Measurements from ENCODE around the gene RASD2.

The RASD2 gene

GRCh38 chr22:35591714-35592417, 51.2 kb downstream of the RASD2 start:
- Histone ChIP-seq H3K36me3 (ENCODE audit: control insufficient read depth in 2 of 2, insufficient read depth in 2 of 2, low read length in 2 of 2) (no peaks in the 10 kb centered on the region), H3K27ac (ENCODE audit: low read depth in 2 of 2, low read length in 2 of 2) (no peak overlapping the region), H3K27me3 (ENCODE audit: control insufficient read depth in 2 of 2, insufficient read depth in 2 of 2, low read length in 2 of 2) (no peaks in the 10 kb centered on the region), H3K4me3 (ENCODE audit: low read length in 2 of 2) (no peak overlapping the region), H3K4me1 (ENCODE audit: control insufficient read depth in 2 of 2, insufficient read depth in 2 of 2, low read length in 2 of 2) (no peaks in the 10 kb centered on the region), H3K9me3 (ENCODE audit: control insufficient read depth in 2 of 2, low read length in 2 of 2) (no peaks in the 10 kb centered on the region), H3K9ac (ENCODE audit: low read depth in 1 of 2, low read length in 2 of 2) (no peak overlapping the region)

- no peak overlapping the region for H3K4me3 ChIP-seq (ENCODE audit: low read length in 2 of 2)
- H3K27ac ChIP-seq (ENCODE audit: low read depth in 2 of 2, low read length in 2 of 2), result no peak overlapping the region
- H3K27me3 ChIP-seq (ENCODE audit: control insufficient read depth in 2 of 2, insufficient read depth in 2 of 2, low read length in 2 of 2), result no peaks in the 10 kb centered on the region
- no peak overlapping the region for H3K9ac ChIP-seq (ENCODE audit: low read depth in 1 of 2, low read length in 2 of 2)
- no peaks in the 10 kb centered on the region for H3K36me3 ChIP-seq (ENCODE audit: control insufficient read depth in 2 of 2, insufficient read depth in 2 of 2, low read length in 2 of 2)
- no peaks in the 10 kb centered on the region for H3K4me1 ChIP-seq (ENCODE audit: control insufficient read depth in 2 of 2, insufficient read depth in 2 of 2, low read length in 2 of 2)
- no peaks in the 10 kb centered on the region for H3K9me3 ChIP-seq (ENCODE audit: control insufficient read depth in 2 of 2, low read length in 2 of 2)
These were observed 51.9 kb downstream of the RASD2 start for GRCh38 chr22:35592418-35592967.

GRCh38 chr22:35593071-35593890, 52.6 kb downstream of the RASD2 start:
- Histone ChIP-seq H3K27ac (ENCODE audit: low read depth in 2 of 2, low read length in 2 of 2) (no peak overlapping the region), H3K27me3 (ENCODE audit: control insufficient read depth in 2 of 2, insufficient read depth in 2 of 2, low read length in 2 of 2) (no peaks in the 10 kb centered on the region), H3K36me3 (ENCODE audit: control insufficient read depth in 2 of 2, insufficient read depth in 2 of 2, low read length in 2 of 2) (no peaks in the 10 kb centered on the region), H3K4me1 (ENCODE audit: control insufficient read depth in 2 of 2, insufficient read depth in 2 of 2, low read length in 2 of 2) (no peaks in the 10 kb centered on the region), H3K9me3 (ENCODE audit: control insufficient read depth in 2 of 2, low read length in 2 of 2) (no peaks in the 10 kb centered on the region), H3K4me3 (ENCODE audit: low read length in 2 of 2) (no peak overlapping the region), H3K9ac (ENCODE audit: low read depth in 1 of 2, low read length in 2 of 2) (no peak overlapping the region)

GRCh38 chr22:35593891-35594470, 53.4 kb downstream of the RASD2 start:
- H3K27me3 ChIP-seq (ENCODE audit: control insufficient read depth in 2 of 2, insufficient read depth in 2 of 2, low read length in 2 of 2), result no peaks in the 10 kb centered on the region
- H3K9ac ChIP-seq (ENCODE audit: low read depth in 1 of 2, low read length in 2 of 2), result no peak overlapping the region
- no peak overlapping the region for H3K27ac ChIP-seq (ENCODE audit: low read depth in 2 of 2, low read length in 2 of 2)
- H3K9me3 ChIP-seq (ENCODE audit: control insufficient read depth in 2 of 2, low read length in 2 of 2), result no peaks in the 10 kb centered on the region
- no peak overlapping the region for H3K4me3 ChIP-seq (ENCODE audit: low read length in 2 of 2)
- no peaks in the 10 kb centered on the region for H3K4me1 ChIP-seq (ENCODE audit: control insufficient read depth in 2 of 2, insufficient read depth in 2 of 2, low read length in 2 of 2)
- no peaks in the 10 kb centered on the region for H3K36me3 ChIP-seq (ENCODE audit: control insufficient read depth in 2 of 2, insufficient read depth in 2 of 2, low read length in 2 of 2)

DNA sequence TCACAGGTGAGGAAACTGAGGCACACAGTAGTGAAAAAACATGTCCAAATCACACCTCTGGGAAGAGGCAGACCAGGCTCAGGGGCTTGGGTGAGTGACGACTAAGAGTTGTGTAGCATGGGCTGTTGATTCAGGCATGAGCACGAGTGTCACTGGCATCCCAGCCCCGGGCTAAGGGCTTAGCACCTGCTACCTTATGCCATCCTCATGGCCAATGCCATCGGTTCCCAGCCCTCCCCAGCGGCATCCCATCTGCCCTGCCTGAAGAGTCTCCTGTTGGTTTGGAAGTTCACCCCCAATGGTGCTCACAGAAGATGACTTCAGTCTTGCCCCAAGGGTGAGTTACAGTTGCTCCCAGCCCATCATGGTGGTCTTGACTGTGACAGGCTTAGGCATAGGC, 54.1 kb downstream of the RASD2 start:
- Histone ChIP-seq H3K9me3 (ENCODE audit: control insufficient read depth in 2 of 2, low read length in 2 of 2) (no peaks in the 10 kb centered on the region), H3K4me1 (ENCODE audit: control insufficient read depth in 2 of 2, insufficient read depth in 2 of 2, low read length in 2 of 2) (no peaks in the 10 kb centered on the region), H3K9ac (ENCODE audit: low read depth in 1 of 2, low read length in 2 of 2) (no peak overlapping the region), H3K4me3 (ENCODE audit: low read length in 2 of 2) (no peak overlapping the region), H3K36me3 (ENCODE audit: control insufficient read depth in 2 of 2, insufficient read depth in 2 of 2, low read length in 2 of 2) (no peaks in the 10 kb centered on the region), H3K27me3 (ENCODE audit: control insufficient read depth in 2 of 2, insufficient read depth in 2 of 2, low read length in 2 of 2) (no peaks in the 10 kb centered on the region), H3K27ac (ENCODE audit: low read depth in 2 of 2, low read length in 2 of 2) (no peak overlapping the region)

DNA sequence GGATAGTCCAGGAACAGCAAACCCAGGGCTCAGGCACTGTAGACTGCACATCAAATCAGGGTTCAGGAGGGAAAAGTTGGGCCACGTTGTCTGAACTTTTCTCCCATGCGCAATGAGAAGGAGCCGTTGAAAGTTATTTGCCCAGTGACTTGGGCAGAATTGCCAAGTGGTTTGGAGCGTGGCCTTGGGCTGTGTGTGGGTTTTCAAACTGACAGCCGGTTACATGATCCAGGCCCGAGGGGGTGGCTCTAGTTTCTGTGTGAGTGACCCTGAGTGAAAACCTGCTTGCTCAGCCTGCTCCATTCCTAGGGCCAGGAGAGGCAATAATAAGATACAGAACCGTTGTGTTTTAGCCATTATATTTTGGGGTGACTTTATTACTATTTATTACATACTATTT, 56.2 kb downstream of the RASD2 start:
- no peaks in the 10 kb centered on the region for H3K27me3 ChIP-seq (ENCODE audit: control insufficient read depth in 2 of 2, insufficient read depth in 2 of 2, low read length in 2 of 2)
- no peak overlapping the region for H3K27ac ChIP-seq (ENCODE audit: low read depth in 2 of 2, low read length in 2 of 2)

GRCh38 chr22:35597692-35598395, 57.2 kb downstream of the RASD2 start:
- Histone ChIP-seq H3K4me1 (ENCODE audit: control insufficient read depth in 2 of 2, insufficient read depth in 2 of 2, low read length in 2 of 2) (no peaks in the 10 kb centered on the region), H3K27me3 (ENCODE audit: control insufficient read depth in 2 of 2, insufficient read depth in 2 of 2, low read length in 2 of 2) (no peaks in the 10 kb centered on the region), H3K9me3 (ENCODE audit: control insufficient read depth in 2 of 2, low read length in 2 of 2) (no peaks in the 10 kb centered on the region), H3K9ac (ENCODE audit: low read depth in 1 of 2, low read length in 2 of 2) (no peak overlapping the region), H3K27ac (ENCODE audit: low read depth in 2 of 2, low read length in 2 of 2) (no peak overlapping the region), H3K36me3 (ENCODE audit: control insufficient read depth in 2 of 2, insufficient read depth in 2 of 2, low read length in 2 of 2) (no peaks in the 10 kb centered on the region), H3K4me3 (ENCODE audit: low read length in 2 of 2) (no peak overlapping the region)

More for the DNA sequence above, 56.2 kb downstream of the RASD2 start:
- no peaks in the 10 kb centered on the region for H3K9me3 ChIP-seq (ENCODE audit: control insufficient read depth in 2 of 2, low read length in 2 of 2)
- H3K9ac ChIP-seq (ENCODE audit: low read depth in 1 of 2, low read length in 2 of 2), result no peak overlapping the region
- no peaks in the 10 kb centered on the region for H3K4me1 ChIP-seq (ENCODE audit: control insufficient read depth in 2 of 2, insufficient read depth in 2 of 2, low read length in 2 of 2)
- no peaks in the 10 kb centered on the region for H3K36me3 ChIP-seq (ENCODE audit: control insufficient read depth in 2 of 2, insufficient read depth in 2 of 2, low read length in 2 of 2)
- no peak overlapping the region for H3K4me3 ChIP-seq (ENCODE audit: low read length in 2 of 2)

DNA sequence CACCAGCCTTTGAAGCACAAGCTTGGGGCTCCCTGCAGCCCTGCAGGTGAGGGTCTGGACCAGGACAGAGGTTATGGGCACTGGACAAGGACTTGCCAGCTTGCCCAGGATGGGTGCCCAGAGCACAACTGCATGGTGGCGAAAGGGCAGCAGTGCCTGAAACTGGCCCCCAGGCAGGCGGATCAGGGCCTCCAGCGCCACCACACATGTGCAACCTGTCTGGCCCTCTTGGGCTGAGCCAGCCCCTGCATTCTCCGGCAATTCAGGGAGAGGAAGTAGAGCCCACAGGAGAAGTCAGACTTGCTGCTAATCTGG, 57.7 kb downstream of the RASD2 start:
- Histone ChIP-seq H3K27me3 (ENCODE audit: control insufficient read depth in 2 of 2, insufficient read depth in 2 of 2, low read length in 2 of 2) (no peaks in the 10 kb centered on the region), H3K4me1 (ENCODE audit: control insufficient read depth in 2 of 2, insufficient read depth in 2 of 2, low read length in 2 of 2) (no peaks in the 10 kb centered on the region), H3K27ac (ENCODE audit: low read depth in 2 of 2, low read length in 2 of 2) (no peak overlapping the region), H3K9ac (ENCODE audit: low read depth in 1 of 2, low read length in 2 of 2) (no peak overlapping the region), H3K9me3 (ENCODE audit: control insufficient read depth in 2 of 2, low read length in 2 of 2) (no peaks in the 10 kb centered on the region), H3K4me3 (ENCODE audit: low read length in 2 of 2) (no peak overlapping the region), H3K36me3 (ENCODE audit: control insufficient read depth in 2 of 2, insufficient read depth in 2 of 2, low read length in 2 of 2) (no peaks in the 10 kb centered on the region)

DNA sequence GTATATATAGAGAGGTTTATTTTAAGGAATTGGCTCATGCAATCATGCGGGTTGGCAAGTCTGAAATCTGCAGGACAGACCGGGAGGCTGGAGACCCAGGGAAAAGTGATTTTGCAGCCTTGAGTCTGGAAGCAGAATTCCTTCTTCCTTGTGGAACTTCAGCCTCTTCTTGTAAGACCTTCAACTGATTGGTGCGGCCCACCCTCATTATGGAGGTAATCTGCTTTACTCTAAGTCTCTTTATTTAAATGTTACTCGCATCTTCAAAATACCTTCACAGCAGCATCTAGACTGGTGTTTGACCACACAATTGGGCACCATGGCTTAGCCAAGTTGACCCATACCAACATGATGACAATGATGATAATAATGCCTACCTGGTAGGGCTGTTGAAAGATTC, 58.7 kb downstream of the RASD2 start:
- no peaks in the 10 kb centered on the region for H3K36me3 ChIP-seq (ENCODE audit: control insufficient read depth in 2 of 2, insufficient read depth in 2 of 2, low read length in 2 of 2)
- H3K27ac ChIP-seq (ENCODE audit: low read depth in 2 of 2, low read length in 2 of 2), result no peak overlapping the region
- no peaks in the 10 kb centered on the region for H3K4me1 ChIP-seq (ENCODE audit: control insufficient read depth in 2 of 2, insufficient read depth in 2 of 2, low read length in 2 of 2)
- H3K9me3 ChIP-seq (ENCODE audit: control insufficient read depth in 2 of 2, low read length in 2 of 2), result no peaks in the 10 kb centered on the region
- no peak overlapping the region for H3K4me3 ChIP-seq (ENCODE audit: low read length in 2 of 2)
- H3K9ac ChIP-seq (ENCODE audit: low read depth in 1 of 2, low read length in 2 of 2), result no peak overlapping the region
- no peaks in the 10 kb centered on the region for H3K27me3 ChIP-seq (ENCODE audit: control insufficient read depth in 2 of 2, insufficient read depth in 2 of 2, low read length in 2 of 2)

- Histone ChIP-seq H3K4me3 (ENCODE audit: low read length in 2 of 2) (no peak overlapping the region), H3K9me3 (ENCODE audit: control insufficient read depth in 2 of 2, low read length in 2 of 2) (no peaks in the 10 kb centered on the region), H3K36me3 (ENCODE audit: control insufficient read depth in 2 of 2, insufficient read depth in 2 of 2, low read length in 2 of 2) (no peaks in the 10 kb centered on the region), H3K27ac (ENCODE audit: low read depth in 2 of 2, low read length in 2 of 2) (no peak overlapping the region), H3K27me3 (ENCODE audit: control insufficient read depth in 2 of 2, insufficient read depth in 2 of 2, low read length in 2 of 2) (no peaks in the 10 kb centered on the region), H3K9ac (ENCODE audit: low read depth in 1 of 2, low read length in 2 of 2) (no peak overlapping the region), H3K4me1 (ENCODE audit: control insufficient read depth in 2 of 2, insufficient read depth in 2 of 2, low read length in 2 of 2) (no peaks in the 10 kb centered on the region)
These were observed 59.8 kb downstream of the RASD2 start for GRCh38 chr22:35600476-35600875.

Measured in mucosa of rectum (tissue), 2 donors.